Glomerular endothelial cell (primary cell): ENCODE measurements around the gene CDH12. TPM values are rescaled to one million over a fixed set of nuclear protein-coding genes. Genes with fewer than 3 reads are reported as not detected.

Source experiments
- DNase-seq: peaks from one replicate; pipeline ENCODE4 v3.0.0-alpha.2; 2011; ENCODE audit warnings: low read depth, low spot score; ENCODE audit errors: extremely low read depth
- total RNA-seq: library from RNA; depleted of rRNA; stranded (reverse); fragments of >200 nt; gene quantifications from 2 replicates; pipeline ENCODE4 v1.2.3, GENCODE V29; 2015

The CDH12 gene
- total RNA-seq, 1 donor from 2014 or later, result not detected

DNA sequence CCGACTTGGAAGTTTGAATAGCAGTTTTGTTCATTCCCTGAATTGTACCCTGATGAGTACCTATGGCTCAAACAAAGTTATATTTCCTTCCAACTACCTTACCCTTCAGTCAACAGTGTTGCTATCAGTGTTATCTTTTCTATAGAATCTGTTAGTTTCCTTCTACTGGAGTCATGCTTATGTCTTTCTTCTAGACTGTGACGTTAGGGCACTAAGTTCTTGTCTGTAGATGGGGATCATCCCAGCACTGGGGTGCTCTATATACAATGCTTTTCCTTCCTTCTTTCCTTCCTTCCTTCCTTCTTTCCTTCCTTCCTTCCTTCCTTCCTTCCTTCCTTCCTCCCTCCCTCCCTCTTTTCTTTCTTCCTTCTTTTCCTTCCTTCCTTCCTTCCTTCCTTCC, 973.0 kb downstream of the CDH12 start:
- DNase-seq, result no peak

DNA sequence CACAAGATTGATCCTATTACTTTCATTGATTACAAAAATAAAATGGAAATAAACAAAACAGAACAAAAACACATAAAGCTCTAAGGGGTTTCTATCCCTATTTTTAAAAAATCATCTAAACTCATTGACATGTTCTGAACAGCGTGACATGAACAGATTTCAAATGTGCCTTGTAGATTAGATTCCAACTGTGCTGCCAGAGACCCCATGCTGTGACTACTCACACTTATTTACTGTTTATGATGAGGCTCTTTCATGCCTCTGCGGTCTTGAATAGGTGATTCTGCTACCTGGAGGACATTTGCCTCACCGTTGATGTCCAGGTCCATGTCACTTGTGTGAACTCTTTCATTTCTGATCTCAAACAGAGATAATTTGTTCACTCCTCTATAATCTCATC, 990.2 kb downstream of the CDH12 start:
- no peak for DNase-seq

GRCh38 chr5:21858441-21858840, 994.7 kb downstream of the CDH12 start:
- no peak for DNase-seq

DNA sequence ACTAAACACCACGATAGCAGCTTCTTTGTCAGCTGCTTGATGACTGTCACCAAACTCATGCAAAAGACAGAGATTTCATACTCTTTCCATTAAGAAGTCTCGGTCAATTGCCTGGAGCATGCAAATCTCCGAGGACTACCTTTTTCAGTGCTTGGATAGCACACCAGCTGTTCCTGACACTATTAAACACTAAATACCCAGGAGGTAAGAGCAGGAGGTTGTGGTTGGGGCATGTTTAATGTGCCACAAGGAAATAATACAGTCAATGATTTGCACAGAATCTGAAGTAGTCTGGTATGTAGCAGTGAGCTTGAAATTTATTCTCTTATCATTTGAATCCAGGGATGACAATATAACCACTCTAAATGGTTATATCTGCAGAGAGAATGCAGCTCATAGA, 996.2 kb downstream of the CDH12 start:
- DNase-seq, result no peak

GRCh38 chr5:21847300-21847699, 1005.8 kb downstream of the CDH12 start:
- DNase-seq, result no peak

DNA sequence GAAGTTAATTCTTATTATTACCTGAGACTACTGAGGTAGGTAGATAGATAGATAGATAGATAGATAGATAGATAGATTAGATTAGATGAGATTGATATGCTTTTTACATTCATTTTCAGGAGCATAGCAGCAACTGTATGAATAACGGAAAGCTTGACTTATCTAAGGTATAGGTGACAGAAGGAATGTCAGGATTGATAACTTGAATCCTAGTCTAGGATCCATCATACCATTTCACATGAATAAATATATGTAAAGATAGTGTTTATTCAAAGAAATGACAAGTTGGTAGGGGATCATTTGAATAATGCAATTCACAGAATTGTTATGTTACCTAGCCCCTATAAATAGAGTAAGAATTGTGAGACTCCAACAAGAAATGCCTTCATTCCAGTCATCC, 1008.2 kb downstream of the CDH12 start:
- no peak for DNase-seq

DNA sequence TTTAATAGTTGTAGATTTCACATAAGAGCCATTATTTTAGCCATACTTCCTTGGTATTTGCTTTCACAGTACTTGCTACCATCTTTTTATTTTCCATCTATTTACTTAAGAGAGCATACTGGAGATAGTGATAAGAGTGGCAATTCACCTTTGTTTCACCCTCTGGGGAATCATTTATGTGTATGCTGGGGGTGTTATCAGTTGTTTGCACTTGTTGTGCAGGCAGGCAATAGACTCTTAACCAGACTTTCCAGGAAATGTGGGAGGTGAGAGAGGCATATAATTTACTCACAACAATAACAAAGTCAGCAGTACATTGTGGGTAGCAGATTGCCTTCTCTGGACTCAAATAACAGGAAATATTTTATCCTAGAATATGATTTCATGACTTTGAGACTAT, 1018.3 kb downstream of the CDH12 start:
- no peak for DNase-seq

DNA sequence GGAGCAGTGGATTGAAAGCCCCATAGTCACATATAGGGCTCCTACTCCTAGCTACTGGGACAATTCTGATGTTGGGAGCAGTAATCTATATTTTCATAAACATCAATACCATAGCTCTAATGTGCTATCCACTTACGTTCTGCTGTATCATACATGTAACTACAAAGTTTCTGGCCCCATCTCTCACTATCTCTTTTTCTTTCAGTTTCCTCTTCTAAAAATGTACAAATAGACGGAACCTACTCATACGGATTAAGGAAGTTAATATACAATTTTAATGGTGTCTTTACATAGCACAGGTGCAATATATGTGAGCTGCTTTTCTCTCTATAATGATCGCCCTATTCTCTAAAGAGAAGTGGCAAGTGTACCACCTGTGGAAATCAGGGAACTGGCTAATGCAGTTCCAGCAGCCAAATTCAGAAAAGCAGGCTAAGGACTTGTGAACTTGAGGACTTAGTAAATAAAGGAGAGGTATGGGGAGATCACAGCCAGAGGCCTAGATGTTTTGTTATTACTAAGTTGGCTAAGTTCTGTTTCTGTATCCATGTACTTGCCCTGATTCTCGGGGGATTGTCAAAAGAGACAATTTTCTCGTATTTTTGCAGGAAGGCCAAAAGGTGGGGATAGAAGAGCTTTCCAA, 1021.9 kb downstream of the CDH12 start:
- DNase-seq, result no peak

DNA sequence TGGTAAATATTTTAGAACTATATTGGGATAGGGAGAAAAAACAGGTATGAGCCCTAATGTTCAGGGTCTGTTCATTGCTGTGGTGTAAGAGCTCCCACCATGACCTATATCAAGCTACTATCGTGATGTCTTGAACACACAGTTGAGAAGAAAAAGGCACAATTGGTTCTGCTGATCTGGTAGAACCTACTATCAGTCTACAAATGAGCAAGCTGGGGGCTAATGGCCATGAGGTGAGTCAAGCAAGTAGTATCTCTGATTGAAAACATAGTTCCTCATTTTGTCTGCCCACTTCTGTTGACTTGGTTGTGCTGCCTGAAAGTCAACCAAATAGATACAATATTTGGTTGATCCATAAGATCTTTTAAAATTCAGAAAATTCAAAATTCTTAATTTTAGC, 1026.3 kb downstream of the CDH12 start:
- no peak for DNase-seq

DNA sequence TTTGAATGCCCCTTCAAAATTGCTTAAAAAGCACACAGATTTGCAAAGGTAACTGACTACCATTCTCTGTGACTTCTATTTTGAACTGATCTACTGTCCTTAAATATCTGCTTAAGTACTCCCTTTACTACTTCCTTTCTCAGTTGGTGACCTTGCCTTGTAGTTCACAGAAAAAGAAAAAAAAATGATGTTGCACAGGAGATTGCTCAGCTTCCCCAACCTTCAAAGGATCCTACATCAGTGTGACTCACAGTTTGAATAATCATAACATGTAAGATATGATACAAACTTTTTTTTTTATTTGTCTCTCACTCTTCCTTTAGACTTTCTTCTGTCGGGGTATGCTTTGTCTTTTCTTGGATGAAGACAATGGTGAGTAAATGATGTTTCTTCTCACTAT, 1029.6 kb downstream of the CDH12 start:
- DNase-seq, result no peak

GRCh38 chr5:21823076-21823574, 1030.0 kb downstream of the CDH12 start:
- no peak for DNase-seq

DNA sequence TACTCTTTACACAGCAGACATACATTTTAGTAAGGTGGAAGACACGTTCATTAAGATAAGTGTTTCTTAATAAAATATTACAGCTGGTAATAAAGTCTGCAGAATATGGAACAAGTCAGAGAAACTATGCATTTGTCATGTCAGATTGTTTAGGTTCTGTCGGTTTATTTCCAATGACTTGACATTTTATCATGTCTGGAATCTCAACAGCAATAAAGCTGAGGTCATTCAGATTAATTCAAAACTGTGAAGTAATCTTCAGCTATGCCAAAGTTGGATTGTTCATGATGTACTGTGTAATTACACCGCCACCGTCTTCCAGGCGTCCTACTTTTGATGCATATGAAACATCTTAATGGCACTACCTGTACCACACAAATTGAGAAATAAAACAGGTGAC, 1032.6 kb downstream of the CDH12 start:
- no peak for DNase-seq

- no peak for DNase-seq
Measured at GRCh38 chr5:21818370-21818720, 1034.8 kb downstream of the CDH12 start.

GRCh38 chr5:21817668-21818369, 1035.3 kb downstream of the CDH12 start:
- DNase-seq, result no peak

DNA sequence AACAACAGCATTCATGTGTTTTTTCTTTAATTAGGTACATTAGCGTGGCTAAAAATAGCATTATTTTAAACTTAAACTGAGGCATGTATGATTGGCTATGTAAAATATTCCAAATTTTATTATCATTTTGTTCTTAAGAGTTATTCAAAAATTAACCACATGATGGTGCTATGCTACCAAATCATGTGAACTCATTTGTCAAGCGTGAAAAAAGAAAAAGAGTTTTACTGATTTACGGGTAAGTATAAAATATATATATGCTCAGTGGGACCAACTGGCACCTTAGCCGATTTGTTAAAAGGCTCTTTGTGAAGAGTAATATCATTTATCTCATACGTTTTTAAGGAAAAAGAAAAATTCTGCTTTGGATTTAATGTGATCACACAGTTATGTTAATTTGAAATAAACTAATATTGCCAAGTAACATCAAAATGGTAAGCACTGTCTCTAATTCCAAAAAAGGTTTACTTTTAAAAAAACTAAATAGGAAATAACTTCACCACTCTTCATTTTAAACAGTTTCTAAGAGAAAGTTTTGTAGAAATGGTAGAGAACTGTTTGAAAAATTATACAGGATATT, 1042.3 kb downstream of the CDH12 start:
- no peak for DNase-seq

GRCh38 chr5:21809611-21810010, 1043.5 kb downstream of the CDH12 start:
- no peak for DNase-seq

DNA sequence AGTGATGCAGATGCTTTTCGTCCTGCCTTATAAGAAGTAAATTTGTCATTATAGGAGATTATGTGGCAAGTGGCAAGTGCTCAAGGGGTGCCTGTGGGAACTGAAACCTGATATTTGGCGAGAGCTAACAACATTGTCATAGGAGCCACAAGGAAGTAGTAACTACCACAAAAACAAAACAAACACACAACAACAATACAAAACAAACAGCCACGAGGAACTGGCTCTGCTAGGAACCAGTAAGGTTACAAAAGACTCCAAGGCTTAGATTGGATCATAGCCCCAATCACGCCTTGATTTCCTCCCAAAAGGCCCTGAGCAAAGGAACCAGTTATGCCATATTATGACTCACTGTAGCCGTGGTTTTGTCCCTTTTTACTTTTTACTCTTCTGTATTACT, 1045.2 kb downstream of the CDH12 start:
- DNase-seq, result no peak

DNA sequence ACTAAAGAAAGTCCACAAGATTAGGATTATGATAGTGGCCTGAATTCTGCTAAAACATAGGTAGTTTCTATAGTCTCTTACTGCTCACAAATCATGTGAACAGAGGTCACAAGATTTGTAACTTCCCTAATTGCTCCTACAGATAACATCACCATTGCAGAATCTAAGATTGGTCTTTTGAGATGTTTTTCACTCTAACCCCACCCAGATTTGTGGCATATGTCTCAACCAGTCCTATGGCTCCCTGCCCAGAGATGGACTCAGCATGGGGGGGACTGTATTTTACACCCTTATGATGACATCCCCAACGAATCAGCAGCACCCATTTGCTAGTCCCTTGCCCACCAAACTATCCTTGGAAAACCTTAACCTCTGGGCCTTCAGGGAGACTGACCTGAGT, 1046.2 kb downstream of the CDH12 start:
- DNase-seq, result no peak

GRCh38 chr5:21806271-21806670, 1046.9 kb downstream of the CDH12 start:
- no peak for DNase-seq

DNA sequence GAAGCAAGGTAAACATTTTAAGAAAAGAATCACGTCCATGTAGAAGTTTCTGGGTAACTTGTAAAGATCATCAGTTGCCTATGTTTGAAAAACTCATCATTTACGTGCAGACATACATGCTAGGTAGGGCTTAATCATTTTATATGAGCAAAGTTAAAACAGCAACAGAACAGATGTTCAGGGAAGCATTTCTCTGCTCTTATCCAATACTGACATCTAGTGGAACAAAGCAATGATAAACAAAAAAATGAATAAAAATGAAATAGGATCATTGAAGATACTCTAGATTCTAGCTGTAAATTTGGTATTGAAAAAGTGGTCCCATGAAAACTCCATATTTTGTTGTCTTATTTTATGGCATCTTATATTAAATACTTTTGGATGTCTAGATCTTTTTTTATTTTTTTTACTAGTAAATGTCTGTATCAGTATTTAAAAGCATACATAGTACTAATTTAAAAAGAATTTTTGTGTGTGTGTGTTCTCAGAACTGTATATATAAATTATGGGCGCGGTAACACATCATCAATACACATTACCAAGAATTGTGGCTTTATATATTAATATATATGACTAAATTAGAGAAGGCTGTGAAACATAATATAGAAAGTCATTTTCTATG, 1050.2 kb downstream of the CDH12 start:
- no peak for DNase-seq

- DNase-seq, result no peak
Measured at GRCh38 chr5:21802100-21802499, 1051.0 kb downstream of the CDH12 start.

DNA sequence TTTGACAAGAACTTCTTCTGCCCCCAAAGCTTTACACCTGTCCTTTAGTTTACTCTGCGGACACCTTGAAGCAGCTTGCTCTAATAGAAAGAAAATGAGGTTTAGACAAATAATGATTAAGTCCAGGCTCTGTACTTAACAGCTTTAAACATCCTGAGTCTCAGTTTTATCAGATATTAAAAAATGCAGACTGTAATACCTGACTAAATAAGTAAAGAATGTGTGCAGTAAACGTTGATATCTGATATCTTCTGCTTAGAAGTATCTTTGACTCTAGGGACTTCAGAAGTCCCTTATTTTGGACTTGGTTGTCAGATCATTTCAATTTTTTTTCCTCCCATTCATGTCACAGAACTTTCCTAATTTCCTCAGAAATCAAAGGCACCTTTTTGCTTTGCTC, 1060.4 kb downstream of the CDH12 start:
- DNase-seq, result no peak
